AG10803 (cell line): ENCODE data around the gene LZIC.
"Not testable (repeated sequence)": the region's sequence is repeated elsewhere in the genome, so short reads cannot be mapped to it uniquely, and the experiment has no call there.

Source experiments
- DNase-seq: peaks from one replicate; pipeline ENCODE4 v3.0.0; 2010; ENCODE audit warnings: low read depth
- H3K4me3 ChIP-seq: 2 replicates; pipeline ENCODE4 v1.5.1; 2011; ENCODE audit warnings: mild to moderate bottlenecking, low read length, control low read depth
- TF ChIP-seq, protein P1 (sequence below): conservative IDR thresholded peaks from 2 replicates; pipeline ENCODE4 v1.5.1; 2011; ENCODE audit warnings: mild to moderate bottlenecking, low read length, control low read depth, inconsistent platforms

Gene LZIC

DNA sequence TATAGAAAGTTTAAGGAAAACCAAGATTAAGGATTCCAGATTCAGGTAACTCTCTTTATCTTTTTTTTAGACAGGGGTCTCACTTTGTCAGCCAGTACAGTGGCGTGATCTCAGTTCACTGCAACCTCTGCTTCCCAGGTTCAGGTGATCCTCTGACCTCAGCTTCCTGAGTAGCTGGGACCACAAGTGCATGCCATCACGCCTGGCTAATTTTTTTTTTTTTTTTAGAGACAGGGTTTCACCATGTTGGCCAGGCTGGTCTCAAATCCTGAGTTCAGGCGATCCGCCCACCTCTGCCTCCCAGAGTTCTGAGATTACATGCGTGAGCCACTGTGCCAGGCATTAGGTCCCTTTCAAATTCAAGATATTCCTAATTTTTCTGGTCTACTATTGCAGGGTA lies 15.9 kb downstream of the LZIC start:
- no peak for DNase-seq
- TF ChIP-seq, protein P1, sequence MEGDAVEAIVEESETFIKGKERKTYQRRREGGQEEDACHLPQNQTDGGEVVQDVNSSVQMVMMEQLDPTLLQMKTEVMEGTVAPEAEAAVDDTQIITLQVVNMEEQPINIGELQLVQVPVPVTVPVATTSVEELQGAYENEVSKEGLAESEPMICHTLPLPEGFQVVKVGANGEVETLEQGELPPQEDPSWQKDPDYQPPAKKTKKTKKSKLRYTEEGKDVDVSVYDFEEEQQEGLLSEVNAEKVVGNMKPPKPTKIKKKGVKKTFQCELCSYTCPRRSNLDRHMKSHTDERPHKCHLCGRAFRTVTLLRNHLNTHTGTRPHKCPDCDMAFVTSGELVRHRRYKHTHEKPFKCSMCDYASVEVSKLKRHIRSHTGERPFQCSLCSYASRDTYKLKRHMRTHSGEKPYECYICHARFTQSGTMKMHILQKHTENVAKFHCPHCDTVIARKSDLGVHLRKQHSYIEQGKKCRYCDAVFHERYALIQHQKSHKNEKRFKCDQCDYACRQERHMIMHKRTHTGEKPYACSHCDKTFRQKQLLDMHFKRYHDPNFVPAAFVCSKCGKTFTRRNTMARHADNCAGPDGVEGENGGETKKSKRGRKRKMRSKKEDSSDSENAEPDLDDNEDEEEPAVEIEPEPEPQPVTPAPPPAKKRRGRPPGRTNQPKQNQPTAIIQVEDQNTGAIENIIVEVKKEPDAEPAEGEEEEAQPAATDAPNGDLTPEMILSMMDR: no peak
- H3K4me3 ChIP-seq: no peak overlapping the region

DNA sequence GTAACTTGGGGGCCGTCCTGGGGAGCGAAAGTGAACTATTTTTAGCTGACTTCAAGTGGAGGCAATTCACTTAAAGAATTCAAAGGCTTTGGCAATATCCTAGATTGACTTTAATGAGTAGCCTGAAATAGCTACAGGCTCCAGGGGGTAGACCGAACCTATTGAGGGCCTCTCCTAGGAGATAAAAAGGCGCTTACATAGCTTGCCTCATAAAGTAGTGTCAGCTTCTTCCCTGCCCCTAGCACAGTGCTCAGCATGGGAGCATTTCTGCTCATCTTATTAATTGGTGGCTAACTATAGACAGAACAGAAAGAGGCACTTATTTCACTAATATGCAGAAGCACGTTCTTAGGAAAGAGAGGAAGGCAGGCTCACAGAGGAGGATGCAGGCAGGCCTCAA lies 20.8 kb downstream of the LZIC start:
- H3K4me3 ChIP-seq: no peak overlapping the region
- TF ChIP-seq, protein P1: no peak
- no peak for DNase-seq

DNA sequence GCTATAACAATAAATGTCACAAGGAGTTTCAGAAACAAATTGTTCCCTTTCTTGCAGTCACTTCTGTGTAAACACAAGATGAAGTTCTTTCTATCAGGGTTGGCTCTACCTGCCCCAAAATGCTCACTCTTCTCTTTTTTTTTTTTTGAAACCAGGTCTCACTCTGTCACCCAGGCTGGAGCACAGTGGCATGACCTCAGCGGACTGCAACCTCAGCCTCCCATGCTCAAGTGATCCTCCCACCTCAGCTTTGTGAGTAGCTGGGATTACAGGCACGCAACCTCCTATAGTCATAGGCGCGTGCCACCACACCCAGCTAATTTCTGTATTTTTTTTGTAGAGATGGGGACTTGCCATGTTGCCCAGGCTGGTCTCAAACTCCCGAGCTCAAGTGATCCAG lies 22.6 kb downstream of the LZIC start:
- DNase-seq: no peak
- TF ChIP-seq, protein P1: no peak
- H3K4me3 ChIP-seq: no peak overlapping the region

DNA sequence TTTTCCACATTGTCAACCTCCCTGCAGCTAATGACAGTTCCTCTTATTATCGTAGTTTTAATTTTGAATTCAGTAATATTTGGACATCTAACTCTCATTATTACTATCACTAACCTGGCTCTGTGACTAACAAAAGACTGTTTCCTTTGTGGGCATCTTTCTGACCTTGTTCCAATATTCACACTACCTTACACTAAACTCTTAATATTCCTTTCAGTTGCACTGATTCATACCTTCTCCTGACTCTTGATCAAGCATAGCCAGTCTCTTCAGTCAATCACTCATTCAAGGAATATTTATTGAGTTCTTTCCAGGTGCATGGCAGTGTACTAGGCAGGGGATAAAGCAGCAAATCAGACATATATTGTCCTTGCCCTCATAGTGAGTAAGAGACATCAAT lies 25.3 kb downstream of the LZIC start:
- H3K4me3 ChIP-seq: no peak overlapping the region
- DNase-seq: no peak
- TF ChIP-seq, protein P1: no peak

DNA sequence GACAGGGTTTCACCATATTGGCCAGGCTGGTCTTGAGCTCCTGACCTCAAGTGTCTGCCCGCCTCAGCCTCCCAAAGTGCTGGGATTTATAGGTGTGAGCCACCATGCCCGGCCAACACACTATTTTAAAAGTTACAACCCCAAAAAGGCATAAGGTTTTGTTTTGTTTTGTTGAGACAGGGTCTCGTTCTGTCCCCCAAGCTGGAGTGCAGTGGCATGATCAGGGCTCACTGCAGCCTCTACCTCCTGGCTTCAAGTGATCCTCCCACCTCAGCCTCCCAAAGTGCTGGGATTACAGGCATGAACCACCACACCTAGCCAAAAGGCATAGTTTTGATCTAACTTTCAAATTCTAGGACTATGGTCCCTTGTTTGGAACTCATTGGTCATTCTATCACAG lies 25.7 kb downstream of the LZIC start:
- DNase-seq, H3K4me3 ChIP-seq: not testable (repeated sequence)

DNA sequence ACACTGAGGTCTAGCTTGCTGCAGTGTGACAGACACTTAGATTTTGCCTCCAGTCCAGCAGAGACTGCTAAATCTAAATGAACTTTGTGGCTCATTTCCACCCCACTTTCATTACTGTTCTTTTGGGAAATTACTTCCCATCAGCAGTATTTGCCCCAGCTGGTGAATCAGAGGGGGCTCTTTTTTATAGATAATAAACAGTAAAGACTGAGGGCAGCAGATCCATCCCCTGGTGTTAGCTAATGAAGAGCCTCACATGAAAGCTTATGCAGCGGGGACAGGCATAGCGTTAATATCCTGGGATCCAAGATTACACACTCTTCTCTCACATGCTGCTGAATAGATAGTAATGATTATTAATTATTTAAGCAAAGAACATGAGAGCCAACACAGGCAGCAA lies 26.7 kb downstream of the LZIC start:
- no peak for DNase-seq
- H3K4me3 ChIP-seq: no peak overlapping the region
- TF ChIP-seq, protein P1: no peak

DNA sequence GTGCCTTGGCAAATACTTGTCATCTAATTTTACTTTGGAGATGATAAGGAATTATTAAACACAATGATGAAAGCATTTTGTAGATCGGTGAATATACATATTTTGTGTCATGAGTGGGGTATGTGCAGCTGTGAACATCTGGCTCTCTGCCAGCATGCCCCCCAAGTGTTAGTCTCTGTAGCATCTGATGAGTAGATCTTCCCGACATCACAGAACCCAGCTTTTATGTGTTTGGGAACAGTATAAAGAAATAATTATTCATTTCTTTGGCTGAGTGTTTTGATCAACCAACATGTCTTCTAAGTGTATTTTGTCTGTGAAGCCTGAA lies 28.6 kb downstream of the LZIC start:
- no peak for DNase-seq
- no peak overlapping the region for H3K4me3 ChIP-seq
- TF ChIP-seq, protein P1: no peak

DNA sequence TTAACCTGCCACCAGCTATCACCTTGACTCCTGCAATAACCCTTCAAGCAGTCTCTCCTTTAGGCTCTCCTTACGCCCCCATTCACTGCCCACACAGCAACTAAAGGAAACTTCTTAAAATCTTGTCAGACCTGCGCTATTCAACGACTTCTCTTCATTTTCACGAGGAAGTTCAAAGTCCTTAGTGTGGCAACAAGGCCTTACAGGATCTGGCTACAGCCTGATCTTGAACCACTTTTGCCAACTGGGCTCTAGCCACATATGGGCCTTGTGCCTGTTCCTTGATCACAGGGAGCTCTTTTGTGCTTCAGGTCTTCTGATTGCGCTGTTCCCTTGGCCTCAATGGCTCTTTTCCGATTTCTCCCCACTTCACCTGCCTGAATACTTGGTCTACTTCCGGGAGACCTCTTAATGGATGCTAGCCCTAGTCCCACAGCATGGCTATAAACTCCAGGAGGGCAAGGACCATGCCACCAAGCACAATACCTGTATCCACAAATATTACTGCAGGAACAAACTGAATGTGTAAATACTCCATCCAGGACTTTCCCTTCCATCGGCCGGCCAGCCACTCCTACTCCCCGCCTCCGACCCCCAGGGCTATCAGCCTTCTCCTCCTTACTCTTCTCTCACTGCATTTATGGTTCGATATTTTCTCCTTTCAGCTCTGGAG lies 30.8 kb downstream of the LZIC start:
- TF ChIP-seq, protein P1: no peak
- no peak for DNase-seq

More for the DNA sequence above, 30.8 kb downstream of the LZIC start:
- no peak overlapping the region for H3K4me3 ChIP-seq
